Breast epithelium (tissue), 3 donors: ENCODE data around the gene OR2A1.
"Not testable (repeated sequence)": the region's sequence is repeated elsewhere in the genome, so short reads cannot be mapped to it uniquely, and the experiment has no call there.

Experiments
- CTCF ChIP-seq, 3 donors: fragments of 450-650 bp; IDR thresholded peaks; one replicate each; pipeline ENCODE4 v1.5.1; 2016 to 2017; ENCODE audit warnings: antibody characterized with exemption in 3 of 3, mild to moderate bottlenecking in 3 of 3, moderate library complexity in 3 of 3
- POLR2A ChIP-seq: fragments of 450-650 bp; IDR thresholded peaks from one replicate; pipeline ENCODE4 v1.6.1; 2016; ENCODE audit warnings: antibody characterized with exemption, mild to moderate bottlenecking, moderate library complexity
- POLR2AphosphoS5 ChIP-seq, 3 donors: sonication (generic); formaldehyde crosslinking; IDR thresholded peaks; one replicate each; pipeline ENCODE4 v1.6.1; 2017; ENCODE audit warnings: antibody characterized with exemption in 3 of 3

GRCh38 chr7:144331221-144331995 lies 19.2 kb downstream of the OR2A1 start:
- TF ChIP-seq CTCF (IDR thresholded peaks at IDR 0.05); POLR2AphosphoS5 (IDR thresholded peaks at IDR 0.05); POLR2A: not testable (repeated sequence)
